ENCODE data around the gene ATL3.

Gene ATL3

DNA sequence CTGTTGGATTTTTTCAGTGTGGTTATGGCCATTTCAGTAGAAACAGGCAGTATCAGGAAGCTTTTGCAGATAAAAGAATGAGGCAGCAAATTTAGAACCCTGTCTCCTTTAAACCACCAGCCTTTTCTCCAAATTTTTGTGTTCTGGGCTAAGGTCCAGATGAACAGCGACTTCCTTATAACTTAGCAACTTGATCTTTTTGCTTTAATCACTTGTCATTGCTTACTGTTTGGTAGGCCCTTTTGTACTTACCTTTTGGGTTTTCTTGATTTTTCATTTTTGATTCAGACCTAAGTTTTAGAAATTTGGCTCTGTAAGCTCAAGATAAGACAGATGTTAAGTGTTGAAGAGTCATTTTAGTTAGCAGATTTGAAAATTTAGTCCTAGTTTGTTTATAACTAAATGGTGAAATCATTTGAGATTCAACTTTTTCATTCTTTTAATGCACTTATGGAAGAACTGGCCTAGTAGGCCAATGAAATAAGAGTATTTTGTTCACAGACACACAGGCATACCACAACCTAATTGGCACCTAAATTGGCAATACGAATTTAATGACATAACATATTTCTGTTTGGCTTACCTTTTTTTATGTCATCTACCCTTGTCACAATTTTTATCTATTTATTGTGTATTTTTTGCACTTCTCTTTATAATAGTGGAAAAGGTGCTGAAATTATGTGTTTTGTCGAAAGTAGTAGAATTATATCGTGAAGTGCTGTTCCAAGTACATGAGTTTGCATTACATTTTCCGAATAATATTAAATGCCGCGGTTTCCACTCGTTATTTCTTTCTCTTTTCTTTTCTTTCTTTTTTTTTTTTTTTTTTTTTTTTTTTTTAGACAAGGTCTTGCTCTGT, 12.2 kb upstream of the ATL3 start:
- H3K27ac ChIP-seq (ENCODE audit: low read length), result peak overlapping the region; percentile 89
- peak overlapping the region; percentile 83 for H3K9ac ChIP-seq (ENCODE audit: low read depth, low read length)
- H3K9me3 ChIP-seq (ENCODE audit: insufficient read depth, low read length, severe bottlenecking), result no peaks in the 10 kb centered on the region
- peaks cover 61% of the 10 kb centered on the region for H3K4me1 ChIP-seq (ENCODE audit: insufficient read depth, low read length)
- peak overlapping the region; percentile 74 to 81; a peak in 3 of 4 replicates for H3K4me3 ChIP-seq (ENCODE audit: low read depth in 1 of 2, low read length in 2 of 2)
- peaks cover 8% of the 10 kb centered on the region for H3K36me3 ChIP-seq (ENCODE audit: insufficient read depth, low read length)
- H2AFZ ChIP-seq (ENCODE audit: low read depth, low read length), result no peak overlapping the region
- ATAC-seq (ENCODE audit: insufficient read depth, low read depth) (no peak), DNase-seq (no peak)
- peak overlapping the region; percentile 82 for H3K4me2 ChIP-seq (ENCODE audit: insufficient read depth, low read length)
- peaks cover 68% of the 10 kb centered on the region for H3K79me2 ChIP-seq (ENCODE audit: insufficient read depth, low read length)
- TF ChIP-seq, protein P1, sequence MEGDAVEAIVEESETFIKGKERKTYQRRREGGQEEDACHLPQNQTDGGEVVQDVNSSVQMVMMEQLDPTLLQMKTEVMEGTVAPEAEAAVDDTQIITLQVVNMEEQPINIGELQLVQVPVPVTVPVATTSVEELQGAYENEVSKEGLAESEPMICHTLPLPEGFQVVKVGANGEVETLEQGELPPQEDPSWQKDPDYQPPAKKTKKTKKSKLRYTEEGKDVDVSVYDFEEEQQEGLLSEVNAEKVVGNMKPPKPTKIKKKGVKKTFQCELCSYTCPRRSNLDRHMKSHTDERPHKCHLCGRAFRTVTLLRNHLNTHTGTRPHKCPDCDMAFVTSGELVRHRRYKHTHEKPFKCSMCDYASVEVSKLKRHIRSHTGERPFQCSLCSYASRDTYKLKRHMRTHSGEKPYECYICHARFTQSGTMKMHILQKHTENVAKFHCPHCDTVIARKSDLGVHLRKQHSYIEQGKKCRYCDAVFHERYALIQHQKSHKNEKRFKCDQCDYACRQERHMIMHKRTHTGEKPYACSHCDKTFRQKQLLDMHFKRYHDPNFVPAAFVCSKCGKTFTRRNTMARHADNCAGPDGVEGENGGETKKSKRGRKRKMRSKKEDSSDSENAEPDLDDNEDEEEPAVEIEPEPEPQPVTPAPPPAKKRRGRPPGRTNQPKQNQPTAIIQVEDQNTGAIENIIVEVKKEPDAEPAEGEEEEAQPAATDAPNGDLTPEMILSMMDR (IDR thresholded peaks at IDR 0.05; ENCODE audit: borderline replicate concordance, extremely low read depth, low read length, poor library complexity, severe bottlenecking), result no peak
- TF ChIP-seq EZH2 (IDR thresholded peaks at IDR 0.05; ENCODE audit: borderline replicate concordance, low read depth, low read length, severe bottlenecking), result no peak
- no peaks in the 10 kb centered on the region for H3K27me3 ChIP-seq (ENCODE audit: insufficient read depth, low read length, poor library complexity)
- peaks cover 29% of the 10 kb centered on the region for H4K20me1 ChIP-seq (ENCODE audit: insufficient read depth, low read length)

DNA sequence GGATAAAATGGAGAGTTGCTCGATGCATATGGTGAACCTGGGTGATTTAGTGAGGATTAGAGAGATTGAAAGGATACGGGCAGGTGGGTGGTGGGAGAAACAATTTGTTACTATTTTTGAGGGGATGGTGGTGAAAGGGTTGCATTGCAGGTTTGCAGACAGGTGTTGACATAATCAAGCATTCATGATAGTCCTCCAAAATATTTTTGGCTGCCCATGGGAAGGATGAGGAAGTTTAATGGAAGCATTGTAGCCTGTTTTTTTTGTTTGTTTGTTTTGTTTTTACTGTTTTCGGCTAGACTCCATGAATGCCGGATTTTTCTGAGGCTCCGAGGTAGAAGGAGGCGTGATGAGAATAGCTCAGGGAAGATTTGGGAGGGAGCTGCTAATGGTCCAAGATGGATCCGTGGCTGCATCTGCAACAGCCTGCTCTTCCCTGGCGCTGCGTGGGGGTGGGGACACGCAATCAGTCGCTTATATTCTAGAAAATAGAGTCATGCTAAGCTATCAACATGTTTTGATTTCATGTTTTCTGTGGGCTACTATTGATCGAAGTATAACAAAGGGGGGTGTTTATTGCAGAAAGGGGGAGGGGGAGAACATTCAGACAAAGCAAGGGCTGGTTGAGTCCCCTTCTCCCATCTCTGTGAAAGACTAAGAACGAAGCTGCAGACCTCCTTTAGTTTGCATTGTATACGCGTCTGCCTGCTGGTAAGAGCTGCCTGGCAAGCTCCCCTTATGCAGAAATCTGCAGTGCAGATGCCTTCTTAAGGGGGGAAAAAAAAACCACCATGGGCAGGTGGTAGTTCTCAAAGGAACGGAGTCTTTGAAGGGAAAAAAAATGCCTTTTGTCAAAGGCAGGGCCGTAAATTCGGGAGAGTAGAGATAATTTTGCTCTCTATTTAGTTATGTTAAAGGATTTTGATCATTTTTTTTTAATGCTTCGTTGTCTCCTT, 11.2 kb upstream of the ATL3 start:
- peak overlapping the region; percentile 83 for H3K9ac ChIP-seq (ENCODE audit: low read depth, low read length)
- peak; percentile 51 for ATAC-seq (ENCODE audit: insufficient read depth, low read depth)
- H4K20me1 ChIP-seq (ENCODE audit: insufficient read depth, low read length), result peaks cover 25% of the 10 kb centered on the region
- peak overlapping the region; percentile 91 for H2AFZ ChIP-seq (ENCODE audit: low read depth, low read length)
- H3K4me2 ChIP-seq (ENCODE audit: insufficient read depth, low read length), result peak overlapping the region; percentile 82
- H3K9me3 ChIP-seq (ENCODE audit: insufficient read depth, low read length, severe bottlenecking), result no peaks in the 10 kb centered on the region
- peak overlapping the region; percentile 89 for H3K27ac ChIP-seq (ENCODE audit: low read length)
- TF ChIP-seq EZH2 (IDR thresholded peaks at IDR 0.05; ENCODE audit: borderline replicate concordance, low read depth, low read length, severe bottlenecking), result no peak
- TF ChIP-seq, protein P1 (IDR thresholded peaks at IDR 0.05; ENCODE audit: borderline replicate concordance, extremely low read depth, low read length, poor library complexity, severe bottlenecking), result peak; percentile 37
- H3K4me3 ChIP-seq (ENCODE audit: low read depth in 1 of 2, low read length in 2 of 2), result peak overlapping the region; percentile 74 to 81
- H3K36me3 ChIP-seq (ENCODE audit: insufficient read depth, low read length), result peaks cover 8% of the 10 kb centered on the region
- DNase-seq, result peak; percentile 68
- peaks cover 53% of the 10 kb centered on the region for H3K4me1 ChIP-seq (ENCODE audit: insufficient read depth, low read length)
- H3K27me3 ChIP-seq (ENCODE audit: insufficient read depth, low read length, poor library complexity), result no peaks in the 10 kb centered on the region
- H3K79me2 ChIP-seq (ENCODE audit: insufficient read depth, low read length), result peaks cover 59% of the 10 kb centered on the region

DNA sequence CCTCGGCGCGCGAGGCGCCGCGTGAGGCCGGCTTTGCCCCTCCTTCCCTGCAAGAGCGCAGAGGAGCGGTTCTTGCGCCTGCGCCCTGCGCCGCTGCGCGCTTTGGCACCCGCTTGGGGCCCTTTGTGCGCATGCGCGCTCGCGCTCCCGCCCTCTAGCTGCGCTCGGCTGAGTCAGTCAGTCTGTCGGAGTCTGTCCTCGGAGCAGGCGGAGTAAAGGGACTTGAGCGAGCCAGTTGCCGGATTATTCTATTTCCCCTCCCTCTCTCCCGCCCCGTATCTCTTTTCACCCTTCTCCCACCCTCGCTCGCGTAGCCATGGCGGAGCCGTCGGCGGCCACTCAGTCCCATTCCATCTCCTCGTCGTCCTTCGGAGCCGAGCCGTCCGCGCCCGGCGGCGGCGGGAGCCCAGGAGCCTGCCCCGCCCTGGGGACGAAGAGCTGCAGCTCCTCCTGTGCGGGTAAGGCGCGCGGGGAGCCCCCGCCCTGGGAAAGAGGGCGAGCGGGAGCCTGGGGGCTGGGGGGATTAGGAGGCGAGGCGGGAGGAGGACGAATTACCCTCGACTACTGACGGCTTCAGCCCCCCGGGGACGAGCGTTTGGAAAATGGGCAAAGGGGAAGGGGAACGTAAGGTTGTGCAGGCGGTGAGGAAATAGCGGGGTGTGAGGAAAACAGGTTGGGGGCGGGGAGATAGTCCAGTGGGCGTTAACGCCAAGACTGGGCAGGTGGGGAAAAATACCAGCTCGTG, 10.3 kb upstream of the ATL3 start, which contains the start of gene RTN3:
RTN3 (plus strand) TSS at position 180 of the 745 bp plus-strand sequence; CDS start at position 317, 137 bp downstream.
- peak; percentile 99 for DNase-seq
- Histone ChIP-seq H4K20me1 (ENCODE audit: insufficient read depth, low read length) (peaks cover 19% of the 10 kb centered on the region), H3K4me2 (ENCODE audit: insufficient read depth, low read length) (peak within 1 kb of the TSS; percentile 82), H3K27me3 (ENCODE audit: insufficient read depth, low read length, poor library complexity) (no peaks in the 10 kb centered on the region), H3K4me1 (ENCODE audit: insufficient read depth, low read length) (peaks cover 46% of the 10 kb centered on the region), H3K79me2 (ENCODE audit: insufficient read depth, low read length) (peaks cover 50% of the 10 kb centered on the region), H3K27ac (ENCODE audit: low read length) (peak within 1 kb of the TSS; percentile 89), H3K9me3 (ENCODE audit: insufficient read depth, low read length, severe bottlenecking) (no peaks in the 10 kb centered on the region), H3K9ac (ENCODE audit: low read depth, low read length) (peak within 1 kb of the TSS; percentile 83), H3K4me3 (ENCODE audit: low read depth in 1 of 2, low read length in 2 of 2) (peak within 1 kb of the TSS; percentile 74 to 81), H2AFZ (ENCODE audit: low read depth, low read length) (peak within 1 kb of the TSS; percentile 96), H3K36me3 (ENCODE audit: insufficient read depth, low read length) (peaks cover 8% of the 10 kb centered on the region)
- TF ChIP-seq EZH2 (IDR thresholded peaks at IDR 0.05; ENCODE audit: borderline replicate concordance, low read depth, low read length, severe bottlenecking), result no peak
- TF ChIP-seq, protein P1 (IDR thresholded peaks at IDR 0.05; ENCODE audit: borderline replicate concordance, extremely low read depth, low read length, poor library complexity, severe bottlenecking), result no peak
- ATAC-seq (ENCODE audit: insufficient read depth, low read depth), result peak; percentile 87
